NCI-H2196 treated with DMSO at 0.1 percent for 48 hours (cell line): ENCODE results near the gene SENP1.

Experiments used
- DNase-seq: peaks from one replicate; lab custom pipeline; 2025; ENCODE audit not compliant: unreplicated experiment; lab: John Stamatoyannopoulos, UW

SENP1 gene

GRCh38 chr12:48019639-48020265 is 86.1 kb downstream of the SENP1 start:
- no peak for DNase-seq

GRCh38 chr12:48018618-48018995 is 87.3 kb downstream of the SENP1 start:
- no peak for DNase-seq

GRCh38 chr12:48017921-48018617 is 87.8 kb downstream of the SENP1 start:
- DNase-seq, result no peak

GRCh38 chr12:48017496-48017895 is 88.4 kb downstream of the SENP1 start:
- DNase-seq, result no peak

GRCh38 chr12:48016373-48017020 is 89.4 kb downstream of the SENP1 start:
- no peak for DNase-seq

- DNase-seq, result no peak
These were observed 89.9 kb downstream of the SENP1 start for GRCh38 chr12:48015954-48016353.

GRCh38 chr12:48015129-48015528 is 90.8 kb downstream of the SENP1 start:
- no peak for DNase-seq

GRCh38 chr12:48013287-48013686 is 92.6 kb downstream of the SENP1 start:
- DNase-seq, result no peak

GRCh38 chr12:48012070-48012469 is 93.8 kb downstream of the SENP1 start:
- DNase-seq, result no peak

- no peak for DNase-seq
These were observed 95.4 kb downstream of the SENP1 start for GRCh38 chr12:48010366-48010970.

- no peak for DNase-seq
These were observed 96.4 kb downstream of the SENP1 start for GRCh38 chr12:48009471-48009870.

- no peak for DNase-seq
These were observed 96.9 kb downstream of the SENP1 start for GRCh38 chr12:48008950-48009349.

GRCh38 chr12:48008349-48008748 is 97.5 kb downstream of the SENP1 start:
- DNase-seq, result no peak

- no peak for DNase-seq
These were observed 98.7 kb downstream of the SENP1 start for GRCh38 chr12:48007206-48007605.

- DNase-seq, result no peak
These were observed 100.2 kb downstream of the SENP1 start for GRCh38 chr12:48005750-48006021.

- no peak for DNase-seq
These were observed 100.7 kb downstream of the SENP1 start for GRCh38 chr12:48005001-48005749.

GRCh38 chr12:48004053-48004941 is 101.6 kb downstream of the SENP1 start, which contains the start of gene COL2A1:
COL2A1 (minus strand) TSS chr12:48004476; CDS start chr12:48004321, 155 bp downstream.
- no peak for DNase-seq

- no peak for DNase-seq
These were observed 102.4 kb downstream of the SENP1 start for GRCh38 chr12:48003226-48004052.

GRCh38 chr12:48002773-48003218 is 103.1 kb downstream of the SENP1 start:
- no peak for DNase-seq

GRCh38 chr12:48002414-48002730 is 103.5 kb downstream of the SENP1 start:
- DNase-seq, result no peak
